Hematopoietic multipotent progenitor cell treated with erythropoietin and hydrocortisone succinate and interleukin-3 and kit ligand, for 6 days (in vitro differentiated cells): ENCODE results near the gene G6PC2.
"Not testable (repeated sequence)": the region's sequence is repeated elsewhere in the genome, so short reads cannot be mapped to it uniquely, and the experiment has no call there.

ENCODE experiments used
- DNase-seq: peaks from one replicate; pipeline ENCODE4 v3.0.0-alpha.2; 2015

Gene G6PC2

GRCh38 chr2:168901003-168901402, at the start of gene G6PC2:
Gene G6PC2, plus strand, starts transcription at chr2:168901291. Its CDS starts 41 bp downstream, at chr2:168901332.
- no peak for DNase-seq

- peak; percentile 97 for DNase-seq
Observed at GRCh38 chr2:168851674-168852320, 49.3 kb upstream of the G6PC2 start.

GRCh38 chr2:168852481-168852880, 48.6 kb upstream of the G6PC2 start:
- peak; percentile 23 for DNase-seq

DNA sequence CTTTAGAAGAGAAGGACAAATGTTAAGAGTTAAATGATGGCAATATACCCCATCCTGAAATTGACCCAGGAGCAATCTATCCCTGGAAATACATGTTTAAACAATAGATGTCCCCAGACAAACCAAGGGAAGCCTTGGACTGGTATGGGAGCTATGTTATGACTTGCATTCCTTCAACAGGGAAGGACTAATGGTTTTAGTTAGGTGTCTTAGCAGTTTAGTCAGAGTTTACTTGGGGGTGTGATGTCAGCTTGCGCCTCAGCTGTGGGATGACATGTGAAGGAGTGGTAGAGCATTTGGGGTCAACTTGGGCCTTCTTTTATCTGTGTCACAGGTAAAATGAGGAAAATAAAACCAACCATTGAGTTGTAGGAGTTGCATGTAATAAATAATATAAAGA, 47.6 kb upstream of the G6PC2 start:
- no peak for DNase-seq

DNA sequence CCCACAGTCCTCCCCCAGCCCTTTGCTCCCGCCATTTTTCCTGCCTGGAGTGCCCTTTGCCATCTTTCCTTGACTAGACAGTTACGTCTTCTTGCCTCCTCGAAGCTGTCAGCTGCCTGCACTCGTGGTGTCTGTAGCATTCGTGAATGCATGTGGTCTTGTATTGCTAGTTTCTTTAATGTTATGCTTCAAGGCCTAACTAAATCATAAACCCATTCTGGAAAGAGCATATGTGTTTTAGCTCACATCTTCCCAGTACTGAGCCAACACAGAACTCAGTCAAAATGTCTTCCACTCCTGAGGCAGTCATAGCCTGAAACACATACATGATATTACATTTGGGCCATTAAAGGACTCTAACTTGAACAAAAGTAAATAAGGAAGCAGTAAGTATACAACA, 46.4 kb upstream of the G6PC2 start:
- no peak for DNase-seq

- DNase-seq = no peak
Observed at GRCh38 chr2:168855601-168856000, 45.5 kb upstream of the G6PC2 start.

- no peak for DNase-seq
Observed at GRCh38 chr2:168858146-168858545, 42.9 kb upstream of the G6PC2 start.

- DNase-seq = not testable (repeated sequence)
Observed at GRCh38 chr2:168867164-168867563, 33.9 kb upstream of the G6PC2 start.

- DNase-seq = not testable (repeated sequence)
Observed at GRCh38 chr2:168870369-168870768, 30.7 kb upstream of the G6PC2 start.

GRCh38 chr2:168870824-168871223, 30.3 kb upstream of the G6PC2 start:
- DNase-seq = not testable (repeated sequence)

GRCh38 chr2:168874368-168875054, 26.6 kb upstream of the G6PC2 start:
- no peak for DNase-seq

- DNase-seq = not testable (repeated sequence)
Observed at GRCh38 chr2:168882163-168882562, 18.9 kb upstream of the G6PC2 start.

DNA sequence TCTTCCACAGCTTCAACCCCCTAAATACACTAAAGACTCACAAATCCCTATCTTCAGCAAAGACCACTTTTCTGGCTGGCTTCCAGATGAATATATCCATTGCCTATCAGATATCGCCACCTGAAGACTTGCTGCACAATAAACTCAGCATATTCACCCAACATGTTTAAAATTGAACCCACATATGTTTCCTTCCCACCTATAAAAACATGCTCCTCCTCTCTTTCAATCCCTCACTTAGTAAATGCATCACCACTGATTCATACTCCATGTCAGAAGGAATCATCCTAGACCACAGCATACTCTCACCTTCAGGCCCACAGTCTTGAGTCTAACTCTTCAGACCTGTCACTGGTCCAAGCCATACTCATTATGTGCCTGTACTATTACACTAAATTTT, 16.1 kb upstream of the G6PC2 start:
- peak; percentile 61 for DNase-seq

DNA sequence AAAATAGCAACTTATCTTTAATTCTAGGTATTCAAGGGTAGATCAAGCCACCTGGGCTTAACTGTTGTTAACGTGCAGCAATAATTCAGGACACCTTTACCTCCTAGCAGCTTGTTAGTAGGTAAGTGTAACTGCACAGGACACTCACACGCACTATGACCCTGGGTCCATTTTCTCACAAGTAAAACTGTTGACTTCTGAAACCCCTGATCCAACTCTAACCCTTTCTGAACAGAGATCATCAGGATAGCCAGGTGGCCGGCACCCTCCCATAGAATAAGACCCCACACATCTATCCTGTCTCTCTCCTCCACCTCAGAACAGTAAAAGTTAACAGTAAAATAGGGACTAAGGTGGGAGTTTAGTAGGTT, 11.5 kb upstream of the G6PC2 start:
- DNase-seq = peak; percentile 31

GRCh38 chr2:168890006-168890782, 10.9 kb upstream of the G6PC2 start, which contains the start of gene SPC25:
Gene SPC25, minus strand, starts transcription at chr2:168890430. Its CDS starts 911 bp downstream, at chr2:168889519.
- DNase-seq = peak; percentile 99

- no peak for DNase-seq
Observed at GRCh38 chr2:168892327-168892726, 8.8 kb upstream of the G6PC2 start.

GRCh38 chr2:168894101-168894500, 7.0 kb upstream of the G6PC2 start:
- DNase-seq = no peak

DNA sequence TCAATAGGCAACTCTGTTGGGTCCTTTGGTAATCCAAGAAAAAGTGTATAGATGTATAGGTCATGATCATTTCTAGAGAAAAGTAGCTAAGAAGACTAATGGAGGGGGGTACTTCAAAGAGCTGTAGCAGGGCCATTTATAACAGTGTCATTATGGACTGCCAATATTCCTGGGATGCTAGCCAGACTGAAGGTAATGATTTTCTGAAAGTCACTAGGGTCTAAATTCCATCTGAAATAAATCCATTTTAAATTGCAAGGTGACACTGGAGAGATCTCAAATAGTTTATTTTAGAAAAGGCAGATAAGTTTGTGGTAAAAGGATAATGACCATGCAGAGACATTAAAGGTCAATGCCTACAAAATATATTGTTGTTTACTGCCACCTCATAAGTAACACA, 6.4 kb upstream of the G6PC2 start:
- DNase-seq = no peak

GRCh38 chr2:168895771-168896170, 5.3 kb upstream of the G6PC2 start:
- no peak for DNase-seq

GRCh38 chr2:168896783-168897182, 4.3 kb upstream of the G6PC2 start:
- DNase-seq = peak; percentile 8

GRCh38 chr2:168897449-168897848, 3.6 kb upstream of the G6PC2 start:
- no peak for DNase-seq

- DNase-seq = no peak
Observed at GRCh38 chr2:168903888-168904287, 2.8 kb downstream of the G6PC2 start.

GRCh38 chr2:168904358-168904757, 3.3 kb downstream of the G6PC2 start:
- no peak for DNase-seq
